NCI-H128 (cell line): ENCODE results near the gene FAM193A.
"Not testable (repeated sequence)": the region's sequence is repeated elsewhere in the genome, so short reads cannot be mapped to it uniquely, and the experiment has no call there.

Experiments
- DNase-seq: peaks from one replicate; lab custom pipeline; 2025; ENCODE audit not compliant: unreplicated experiment; lab: John Stamatoyannopoulos, UW

Gene FAM193A

GRCh38 chr4:2767046-2767704, 230.7 kb downstream of the FAM193A start:
- no peak for DNase-seq

- DNase-seq = no peak
Observed at GRCh38 chr4:2767705-2768074, 231.2 kb downstream of the FAM193A start.

GRCh38 chr4:2768124-2768523, 231.7 kb downstream of the FAM193A start:
- DNase-seq = no peak

DNA sequence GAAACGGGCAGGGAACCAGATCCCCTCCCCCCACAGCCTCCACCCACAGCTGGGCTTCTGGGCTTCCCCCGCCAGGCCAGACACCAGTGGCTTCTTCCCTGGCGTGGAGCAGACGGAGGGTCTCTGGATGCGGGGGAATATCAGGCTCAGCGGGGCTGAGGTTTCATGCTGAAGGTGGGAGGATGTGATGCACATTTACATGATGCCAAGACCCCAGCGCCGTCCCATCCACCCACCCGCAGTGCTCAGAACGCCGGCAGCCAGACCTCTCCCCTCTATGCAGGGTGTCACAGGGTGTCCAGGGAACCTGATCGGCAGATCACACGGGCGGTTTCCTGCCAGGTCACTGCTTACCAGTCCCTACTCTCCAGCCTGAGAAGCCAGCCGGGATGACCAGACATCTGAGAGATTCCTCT, 232.5 kb downstream of the FAM193A start:
- DNase-seq = no peak

DNA sequence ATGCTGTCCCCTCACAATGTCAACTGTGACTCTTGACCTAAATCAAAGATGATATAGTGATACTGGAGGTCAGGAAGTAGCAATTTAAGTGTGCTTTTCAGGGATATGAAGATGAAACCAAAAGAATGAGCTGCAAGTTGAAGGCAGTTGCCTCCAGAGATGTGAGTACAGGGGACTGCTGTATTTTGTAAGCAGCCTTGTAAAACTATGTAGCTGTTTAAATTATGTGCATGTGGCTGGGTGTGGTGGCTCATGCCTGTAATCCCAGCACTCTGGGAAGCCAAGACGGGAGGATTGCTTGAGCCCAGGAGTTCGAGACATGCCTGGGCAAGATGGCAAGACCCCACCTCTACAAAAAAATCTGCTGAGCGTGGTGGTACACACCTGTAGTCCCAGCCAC, 234.8 kb downstream of the FAM193A start:
- no peak for DNase-seq

- not testable (repeated sequence) for DNase-seq
Observed at GRCh38 chr4:2780643-2781042, 244.2 kb downstream of the FAM193A start.

DNA sequence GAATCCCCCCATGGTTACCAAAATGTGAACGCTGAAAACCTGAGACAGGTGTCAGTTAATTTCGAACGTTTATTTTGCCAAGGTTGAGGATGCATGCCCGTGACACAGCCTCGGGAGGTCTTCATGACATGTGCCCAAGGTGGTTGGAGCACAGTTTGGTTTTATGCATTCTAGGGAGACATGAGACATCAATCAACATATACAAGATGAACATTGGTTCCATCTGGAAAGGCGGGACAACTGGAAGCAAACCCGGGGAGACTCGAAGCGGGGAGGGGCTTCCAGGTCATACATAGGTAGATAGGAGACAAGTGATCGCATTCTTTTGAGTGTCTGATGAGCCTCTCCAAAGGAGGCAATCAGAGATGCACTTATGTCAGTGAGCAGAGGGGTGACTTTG, 245.5 kb downstream of the FAM193A start:
- no peak for DNase-seq
